SU-DHL-6 (cell line): Measurements from ENCODE around the gene CLIC4.

Source experiments
- EZH2phosphoT487 ChIP-seq: fragments of 200-600 bp; sonication (generic), shearing (Covaris generic); conservative IDR thresholded peaks from 2 replicates; pipeline ENCODE4 v1.6.1; 2018; ENCODE audit warnings: mild to moderate bottlenecking, antibody characterized with exemption, low read length, moderate library complexity, mixed read lengths
- TF ChIP-seq, protein P1 (sequence below): fragments of 200-600 bp; sonication (generic); IDR thresholded peaks from one replicate; pipeline ENCODE4 v1.5.1; 2017; ENCODE audit warnings: antibody characterized with exemption, mild to moderate bottlenecking, low read length, moderate library complexity; ENCODE audit not compliant: insufficient read depth, poor library complexity, severe bottlenecking

DNA sequence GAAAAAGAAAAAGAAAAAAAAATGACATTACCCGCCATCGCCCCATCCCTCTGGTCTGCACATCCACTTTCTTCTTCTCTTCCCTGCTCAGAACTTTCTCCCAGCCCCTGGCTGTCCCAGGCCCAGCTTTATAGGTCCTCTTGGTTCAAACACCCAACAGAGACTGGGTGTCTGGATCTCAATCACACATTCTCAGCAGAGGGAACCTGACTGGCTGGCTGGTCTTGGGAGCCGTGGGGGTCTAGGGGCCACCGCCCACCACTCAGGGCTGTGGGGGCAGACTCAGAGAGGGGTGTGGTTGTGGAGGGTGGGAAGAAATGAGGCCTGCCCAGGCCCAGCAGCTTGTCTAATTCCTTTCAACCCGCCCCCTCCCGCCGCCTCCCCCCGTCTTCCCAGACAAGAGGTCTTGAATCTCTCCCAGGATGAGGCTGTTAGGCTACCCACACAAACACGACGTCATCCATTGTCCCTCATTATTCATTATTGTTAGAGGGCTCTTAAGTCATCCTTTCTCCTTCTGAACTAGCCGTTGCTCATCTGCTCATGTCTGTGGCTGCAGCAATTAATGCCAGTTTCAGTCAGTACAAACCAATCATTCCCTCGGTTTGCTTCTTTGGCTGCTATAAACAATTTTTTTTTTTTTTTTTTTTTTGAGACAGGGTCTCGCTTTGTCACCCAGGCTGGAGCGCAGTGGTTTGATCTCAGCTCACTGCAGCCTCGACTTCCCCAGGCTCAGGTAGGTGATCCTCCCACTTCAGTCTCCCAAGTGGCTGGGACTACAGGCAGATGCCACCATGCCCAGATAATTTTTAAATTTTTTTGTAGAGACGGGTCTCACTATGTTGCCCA is 40.6 kb upstream of the CLIC4 start:
- TF ChIP-seq, protein P1, sequence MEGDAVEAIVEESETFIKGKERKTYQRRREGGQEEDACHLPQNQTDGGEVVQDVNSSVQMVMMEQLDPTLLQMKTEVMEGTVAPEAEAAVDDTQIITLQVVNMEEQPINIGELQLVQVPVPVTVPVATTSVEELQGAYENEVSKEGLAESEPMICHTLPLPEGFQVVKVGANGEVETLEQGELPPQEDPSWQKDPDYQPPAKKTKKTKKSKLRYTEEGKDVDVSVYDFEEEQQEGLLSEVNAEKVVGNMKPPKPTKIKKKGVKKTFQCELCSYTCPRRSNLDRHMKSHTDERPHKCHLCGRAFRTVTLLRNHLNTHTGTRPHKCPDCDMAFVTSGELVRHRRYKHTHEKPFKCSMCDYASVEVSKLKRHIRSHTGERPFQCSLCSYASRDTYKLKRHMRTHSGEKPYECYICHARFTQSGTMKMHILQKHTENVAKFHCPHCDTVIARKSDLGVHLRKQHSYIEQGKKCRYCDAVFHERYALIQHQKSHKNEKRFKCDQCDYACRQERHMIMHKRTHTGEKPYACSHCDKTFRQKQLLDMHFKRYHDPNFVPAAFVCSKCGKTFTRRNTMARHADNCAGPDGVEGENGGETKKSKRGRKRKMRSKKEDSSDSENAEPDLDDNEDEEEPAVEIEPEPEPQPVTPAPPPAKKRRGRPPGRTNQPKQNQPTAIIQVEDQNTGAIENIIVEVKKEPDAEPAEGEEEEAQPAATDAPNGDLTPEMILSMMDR, result no peak
- no peak for TF ChIP-seq EZH2phosphoT487
